IPS-20b (cell line): ENCODE data around the gene ZNF148.

Experiments
- H3K27ac ChIP-seq: one replicate; pipeline ENCODE4 v1.5.1; 2013; ENCODE audit warnings: low read length
- H3K27me3 ChIP-seq: 2 replicates; pipeline ENCODE4 v1.6.1; 2013; ENCODE audit warnings: mild to moderate bottlenecking, low read length, inconsistent platforms; ENCODE audit not compliant: insufficient read depth
- H3K36me3 ChIP-seq: 2 replicates; pipeline ENCODE4 v1.6.1; 2013; ENCODE audit warnings: low read depth, mild to moderate bottlenecking, inconsistent platforms, low read length, moderate library complexity; ENCODE audit not compliant: insufficient read depth
- H3K4me1 ChIP-seq: 2 replicates; pipeline ENCODE4 v1.6.1; 2013; ENCODE audit warnings: mild to moderate bottlenecking, control low read depth, inconsistent platforms, low read length, moderate library complexity; ENCODE audit not compliant: insufficient read depth
- H3K4me3 ChIP-seq: 2 replicates; pipeline ENCODE4 v1.5.1; 2013; ENCODE audit warnings: mild to moderate bottlenecking, low read length, inconsistent platforms
- H3K9ac ChIP-seq: 2 replicates; pipeline ENCODE4 v1.6.1; 2013; ENCODE audit warnings: low read depth, mild to moderate bottlenecking, inconsistent platforms, low read length, moderate library complexity
- H3K9me3 ChIP-seq: 2 replicates; pipeline ENCODE4 v1.6.1; 2013; ENCODE audit warnings: mild to moderate bottlenecking, low read depth, low read length, inconsistent platforms; ENCODE audit not compliant: insufficient read depth

The ZNF148 gene

GRCh38 chr3:125234831-125235230, 140.3 kb downstream of the ZNF148 start:
- H3K27ac ChIP-seq, result no peak overlapping the region
- no peak overlapping the region for H3K9ac ChIP-seq
- H3K9me3 ChIP-seq, result no peaks in the 10 kb centered on the region
- peaks cover 20% of the 10 kb centered on the region for H3K36me3 ChIP-seq
- H3K4me1 ChIP-seq, result peaks cover 4% of the 10 kb centered on the region; the same call in 1 of the 2 replicates
- H3K4me3 ChIP-seq, result no peak overlapping the region
- H3K27me3 ChIP-seq, result no peaks in the 10 kb centered on the region

DNA sequence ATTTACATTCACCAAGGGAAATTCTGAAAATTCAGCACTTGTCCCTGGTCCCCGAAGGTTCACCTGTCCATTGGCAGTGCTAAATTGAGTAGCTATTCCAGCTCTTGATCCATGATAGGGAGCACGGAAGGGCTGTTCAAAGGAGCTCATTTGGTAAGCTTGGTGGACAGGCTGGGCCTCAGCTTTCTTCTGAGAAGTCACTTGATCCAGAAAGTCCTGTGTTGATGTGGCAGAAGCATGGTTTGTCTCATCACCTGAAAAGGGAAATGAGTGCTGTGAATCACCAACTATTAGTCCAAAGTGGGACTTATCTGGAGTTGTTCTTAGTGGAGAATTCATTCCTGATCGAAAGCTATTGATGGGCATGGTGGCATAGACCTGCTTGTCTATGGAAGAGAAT, 142.7 kb downstream of the ZNF148 start:
- Histone ChIP-seq H3K9me3 (no peaks in the 10 kb centered on the region), H3K9ac (no peak overlapping the region), H3K4me3 (no peak overlapping the region), H3K27me3 (no peaks in the 10 kb centered on the region), H3K4me1 (peaks cover 4% of the 10 kb centered on the region; the same call in 1 of the 2 replicates), H3K27ac (no peak overlapping the region), H3K36me3 (peaks cover 25% of the 10 kb centered on the region)

GRCh38 chr3:125231895-125232294, 143.2 kb downstream of the ZNF148 start:
- H3K9ac ChIP-seq, result no peak overlapping the region
- H3K36me3 ChIP-seq, result peaks cover 25% of the 10 kb centered on the region
- H3K27ac ChIP-seq, result no peak overlapping the region
- H3K4me1 ChIP-seq, result peaks cover 4% of the 10 kb centered on the region; the same call in 1 of the 2 replicates
- no peak overlapping the region for H3K4me3 ChIP-seq
- no peaks in the 10 kb centered on the region for H3K9me3 ChIP-seq
- no peaks in the 10 kb centered on the region for H3K27me3 ChIP-seq

DNA sequence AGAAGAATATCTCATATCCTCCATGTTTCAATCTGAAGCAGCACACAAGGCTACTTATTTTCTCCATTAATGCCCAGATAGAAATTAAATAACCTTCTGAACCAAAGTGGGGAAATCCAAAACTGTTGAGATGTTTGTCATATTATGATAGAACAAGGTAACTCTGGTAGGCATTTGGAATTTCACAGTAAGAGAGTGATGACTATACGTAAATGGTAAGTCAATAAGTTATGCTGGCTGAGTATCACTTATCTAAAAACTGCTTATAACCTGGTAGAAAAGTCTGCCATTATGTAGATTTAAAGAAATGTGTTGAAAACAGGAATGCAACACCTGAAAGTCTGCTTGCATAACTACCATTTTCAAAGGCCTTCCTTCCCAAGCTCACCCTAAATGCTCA, 145.4 kb downstream of the ZNF148 start:
- Histone ChIP-seq H3K27ac (no peak overlapping the region), H3K27me3 (no peaks in the 10 kb centered on the region), H3K9ac (no peak overlapping the region), H3K36me3 (peaks cover 25% of the 10 kb centered on the region), H3K9me3 (no peaks in the 10 kb centered on the region), H3K4me1 (peaks cover 4% of the 10 kb centered on the region; the same call in 1 of the 2 replicates), H3K4me3 (no peak overlapping the region)

DNA sequence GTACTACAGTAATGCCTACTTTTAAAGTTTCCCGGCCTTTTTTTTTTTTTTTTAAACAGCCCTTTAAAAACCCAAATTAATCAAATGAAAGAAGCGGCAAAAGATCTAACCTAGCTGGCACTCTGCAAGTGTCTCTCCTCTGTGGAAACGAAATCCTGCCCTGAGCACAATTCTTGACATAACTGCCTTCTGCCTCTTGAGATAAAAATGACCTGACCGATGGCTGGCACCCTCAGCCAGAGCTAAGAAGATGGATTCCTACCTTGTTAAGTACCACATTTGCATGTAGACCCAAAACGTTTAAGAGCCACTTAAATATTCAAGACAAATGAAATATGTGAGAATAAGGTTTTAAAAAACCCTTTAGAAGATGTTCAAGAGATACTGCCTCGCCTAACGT, 146.0 kb downstream of the ZNF148 start:
- Histone ChIP-seq H3K27me3 (no peaks in the 10 kb centered on the region), H3K4me1 (peaks cover 6% of the 10 kb centered on the region), H3K4me3 (no peak overlapping the region), H3K9ac (no peak overlapping the region), H3K9me3 (no peaks in the 10 kb centered on the region), H3K27ac (no peak overlapping the region), H3K36me3 (peaks cover 25% of the 10 kb centered on the region)

- no peak overlapping the region for H3K27ac ChIP-seq
- H3K4me1 ChIP-seq, result peaks cover 5% of the 10 kb centered on the region
- H3K36me3 ChIP-seq, result no peaks in the 10 kb centered on the region
- H3K27me3 ChIP-seq, result no peaks in the 10 kb centered on the region
- H3K9me3 ChIP-seq, result no peaks in the 10 kb centered on the region
- no peak overlapping the region for H3K4me3 ChIP-seq
- H3K9ac ChIP-seq, result no peak overlapping the region
These were observed 153.3 kb downstream of the ZNF148 start for GRCh38 chr3:125221831-125222230.

GRCh38 chr3:125220727-125221429, 154.2 kb downstream of the ZNF148 start:
- Histone ChIP-seq H3K4me1 (peaks cover 5% of the 10 kb centered on the region), H3K9me3 (no peaks in the 10 kb centered on the region), H3K27ac (no peak overlapping the region), H3K4me3 (no peak overlapping the region), H3K27me3 (no peaks in the 10 kb centered on the region), H3K9ac (no peak overlapping the region), H3K36me3 (no peaks in the 10 kb centered on the region)

GRCh38 chr3:125220183-125220582, 154.9 kb downstream of the ZNF148 start:
- H3K36me3 ChIP-seq, result no peaks in the 10 kb centered on the region
- H3K27me3 ChIP-seq, result no peaks in the 10 kb centered on the region
- H3K27ac ChIP-seq, result no peak overlapping the region
- H3K9me3 ChIP-seq, result no peaks in the 10 kb centered on the region
- H3K9ac ChIP-seq, result no peak overlapping the region
- H3K4me3 ChIP-seq, result no peak overlapping the region
- H3K4me1 ChIP-seq, result peaks cover 5% of the 10 kb centered on the region

GRCh38 chr3:125219261-125219701, 155.8 kb downstream of the ZNF148 start:
- Histone ChIP-seq H3K9me3 (no peaks in the 10 kb centered on the region), H3K4me3 (no peak overlapping the region), H3K36me3 (no peaks in the 10 kb centered on the region), H3K27ac (no peak overlapping the region), H3K9ac (no peak overlapping the region), H3K4me1 (peaks cover 4% of the 10 kb centered on the region), H3K27me3 (no peaks in the 10 kb centered on the region)

DNA sequence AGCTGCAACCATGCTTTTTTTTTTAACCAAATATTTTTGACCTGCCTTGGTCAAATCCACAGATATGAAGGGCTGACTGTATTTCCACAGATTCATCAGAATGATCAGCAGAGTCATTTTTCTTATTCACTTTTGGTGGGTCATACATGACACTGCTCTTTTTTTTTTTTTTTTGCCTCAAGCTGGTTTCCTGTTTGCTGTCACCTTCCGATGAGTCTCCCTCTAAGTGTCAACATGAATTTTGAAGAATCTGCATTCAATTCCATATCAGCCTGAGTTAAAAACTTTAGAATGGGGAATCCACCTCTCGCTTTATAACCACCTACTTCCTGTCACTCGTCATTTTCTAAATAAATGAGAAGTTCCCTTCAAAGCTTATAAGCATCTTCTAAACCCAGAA, 160.4 kb downstream of the ZNF148 start:
- Histone ChIP-seq H3K27me3 (peaks cover 28% of the 10 kb centered on the region), H3K9me3 (no peaks in the 10 kb centered on the region), H3K27ac (no peak overlapping the region), H3K4me3 (no peak overlapping the region), H3K4me1 (peaks cover 16% of the 10 kb centered on the region), H3K36me3 (no peaks in the 10 kb centered on the region), H3K9ac (no peak overlapping the region)

DNA sequence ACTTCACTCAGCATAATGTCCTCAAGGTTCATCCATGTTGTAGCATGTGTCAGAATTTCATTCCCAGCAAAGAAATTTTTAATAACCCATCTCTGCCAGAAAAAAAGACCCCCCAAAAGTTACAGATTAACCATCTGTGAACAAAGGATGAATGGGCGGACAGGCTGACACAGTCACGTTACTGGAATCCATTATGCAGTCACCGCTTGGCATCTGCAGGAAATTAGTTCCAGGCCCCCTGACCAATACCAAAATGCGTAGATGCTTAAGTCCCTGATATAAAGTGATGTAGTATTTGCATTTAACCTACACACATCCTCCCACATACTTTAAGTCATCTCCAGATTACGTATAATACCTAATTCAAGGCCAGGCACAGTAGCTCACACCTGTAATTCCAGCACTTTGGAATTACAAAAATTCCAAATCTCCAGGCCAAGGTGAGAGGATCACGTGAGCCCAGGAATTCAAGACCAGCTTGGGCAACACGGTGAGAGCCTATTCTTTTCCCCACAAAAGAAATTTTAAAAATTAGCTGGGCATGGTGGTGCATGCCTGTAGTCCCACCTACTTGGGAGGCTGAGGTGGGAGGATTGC, 161.1 kb downstream of the ZNF148 start:
- no peaks in the 10 kb centered on the region for H3K36me3 ChIP-seq
- no peak overlapping the region for H3K9ac ChIP-seq
- H3K4me3 ChIP-seq, result no peak overlapping the region
- H3K9me3 ChIP-seq, result no peaks in the 10 kb centered on the region
- H3K4me1 ChIP-seq, result peaks cover 16% of the 10 kb centered on the region
- peaks cover 28% of the 10 kb centered on the region for H3K27me3 ChIP-seq
- H3K27ac ChIP-seq, result no peak overlapping the region

DNA sequence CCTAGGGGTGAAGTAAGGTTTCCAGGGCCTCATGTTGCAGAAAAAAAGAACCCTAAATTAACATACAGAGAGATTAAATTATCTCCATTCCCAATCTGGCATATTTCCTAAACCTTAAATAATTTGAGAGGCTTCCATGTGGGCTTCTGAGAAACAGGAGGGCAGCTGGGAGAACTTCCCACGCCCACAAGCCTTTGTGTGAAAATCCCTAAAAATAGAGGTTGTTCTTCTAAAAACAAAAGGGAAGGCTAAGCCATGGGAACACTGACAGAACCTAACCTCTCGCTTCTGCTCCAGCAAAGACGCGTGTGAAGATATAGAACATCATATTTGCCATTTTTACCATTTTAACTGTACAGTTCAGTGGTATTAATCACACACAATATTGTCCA, 161.8 kb downstream of the ZNF148 start:
- Histone ChIP-seq H3K9me3 (no peaks in the 10 kb centered on the region), H3K27ac (no peak overlapping the region), H3K4me3 (peak overlapping the region; percentile 70; the same call in 1 of the 2 replicates), H3K4me1 (peaks cover 16% of the 10 kb centered on the region), H3K27me3 (peaks cover 28% of the 10 kb centered on the region), H3K36me3 (no peaks in the 10 kb centered on the region), H3K9ac (peak overlapping the region; percentile 80; the same call in 1 of the 2 replicates)
